Fibroblast of peridontal ligament (primary cell): Measurements from ENCODE around the gene RAX2.

Source experiments
- DNase-seq: peaks from one replicate; pipeline ENCODE4 v3.0.0-alpha.2; 2010; ENCODE audit errors: extremely low read depth

The RAX2 gene

DNA sequence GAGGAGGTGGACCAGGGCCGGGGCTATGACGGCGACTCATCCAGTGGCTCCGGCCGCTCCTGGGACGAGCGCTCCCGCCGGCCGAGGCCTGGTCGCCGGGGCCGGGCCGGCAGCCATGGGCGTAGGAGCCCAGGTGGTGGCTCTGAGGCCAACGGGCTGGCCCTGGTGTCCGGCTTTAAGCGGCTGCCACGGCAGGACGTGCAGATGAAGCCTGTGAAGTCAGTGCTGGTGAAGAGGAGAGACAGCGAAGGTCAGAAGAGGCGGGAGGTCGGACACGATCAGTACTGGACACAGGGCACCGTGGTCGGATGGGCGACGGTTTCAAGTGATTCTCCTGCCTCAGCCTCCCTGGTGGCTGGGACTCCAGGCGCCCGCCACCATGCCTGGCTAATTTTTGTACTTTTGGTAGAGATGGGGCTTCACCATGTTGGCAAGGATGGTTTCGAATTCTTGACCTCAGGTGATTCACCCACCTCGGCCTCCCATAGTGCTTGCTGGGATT, 41.5 kb downstream of the RAX2 start:
- DNase-seq = no peak

DNA sequence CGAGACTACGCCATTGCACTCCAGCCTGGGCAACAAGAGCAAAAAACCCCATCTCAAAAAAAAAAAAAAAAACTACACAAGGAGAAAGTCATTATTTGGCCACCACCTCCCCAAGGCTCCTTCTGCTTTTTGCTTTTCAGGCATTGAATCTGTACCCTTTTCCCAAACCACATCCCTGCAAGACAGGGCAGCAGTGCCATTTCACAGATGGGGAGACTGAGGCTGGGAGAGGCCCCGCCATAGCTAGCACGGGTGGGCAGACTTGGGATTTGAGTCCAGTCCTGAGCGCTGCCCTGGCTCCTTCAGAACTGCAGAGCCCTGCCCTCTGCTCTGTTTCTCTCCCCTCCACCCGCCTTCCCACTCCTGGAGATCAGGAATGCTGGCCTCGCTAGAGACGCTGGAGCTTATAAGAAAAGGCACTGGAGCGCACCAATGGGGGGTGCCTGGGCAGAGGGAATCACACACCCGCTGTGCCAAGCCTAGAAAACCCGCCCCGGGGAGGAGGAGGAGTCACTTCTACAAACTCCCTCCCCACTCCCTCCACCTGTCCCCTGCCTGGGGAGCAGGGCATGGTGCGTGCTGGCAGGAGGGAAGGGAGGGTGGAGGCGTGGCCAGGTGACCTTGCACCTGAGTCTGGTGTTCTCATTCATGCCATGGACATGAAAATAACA, 46.3 kb downstream of the RAX2 start:
- no peak for DNase-seq

GRCh38 chr19:3725121-3725520, 46.9 kb downstream of the RAX2 start:
- DNase-seq = no peak

GRCh38 chr19:3723883-3724282, 48.1 kb downstream of the RAX2 start:
- no peak for DNase-seq

DNA sequence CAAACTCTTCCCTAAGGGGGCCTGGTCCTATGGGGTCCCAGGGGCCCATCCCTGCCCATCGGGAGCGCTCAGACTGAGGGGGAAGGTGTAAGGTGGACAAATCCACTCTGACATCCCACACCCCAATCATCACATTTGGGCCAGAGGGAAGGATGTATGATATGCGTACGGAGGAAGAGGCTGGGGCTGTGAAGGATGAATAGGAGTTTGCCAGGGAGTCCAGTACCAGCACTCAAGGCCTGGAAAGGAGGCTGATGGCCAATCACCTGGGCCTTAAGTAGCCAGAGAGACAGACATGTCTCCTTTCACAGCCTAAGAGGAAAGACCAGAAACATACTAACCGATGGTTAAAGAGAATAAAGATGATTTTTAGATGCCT, 48.9 kb downstream of the RAX2 start:
- no peak for DNase-seq

- no peak for DNase-seq
Measured at GRCh38 chr19:3722443-3723109, 49.5 kb downstream of the RAX2 start.

GRCh38 chr19:3721887-3722442, 50.1 kb downstream of the RAX2 start:
- no peak for DNase-seq

DNA sequence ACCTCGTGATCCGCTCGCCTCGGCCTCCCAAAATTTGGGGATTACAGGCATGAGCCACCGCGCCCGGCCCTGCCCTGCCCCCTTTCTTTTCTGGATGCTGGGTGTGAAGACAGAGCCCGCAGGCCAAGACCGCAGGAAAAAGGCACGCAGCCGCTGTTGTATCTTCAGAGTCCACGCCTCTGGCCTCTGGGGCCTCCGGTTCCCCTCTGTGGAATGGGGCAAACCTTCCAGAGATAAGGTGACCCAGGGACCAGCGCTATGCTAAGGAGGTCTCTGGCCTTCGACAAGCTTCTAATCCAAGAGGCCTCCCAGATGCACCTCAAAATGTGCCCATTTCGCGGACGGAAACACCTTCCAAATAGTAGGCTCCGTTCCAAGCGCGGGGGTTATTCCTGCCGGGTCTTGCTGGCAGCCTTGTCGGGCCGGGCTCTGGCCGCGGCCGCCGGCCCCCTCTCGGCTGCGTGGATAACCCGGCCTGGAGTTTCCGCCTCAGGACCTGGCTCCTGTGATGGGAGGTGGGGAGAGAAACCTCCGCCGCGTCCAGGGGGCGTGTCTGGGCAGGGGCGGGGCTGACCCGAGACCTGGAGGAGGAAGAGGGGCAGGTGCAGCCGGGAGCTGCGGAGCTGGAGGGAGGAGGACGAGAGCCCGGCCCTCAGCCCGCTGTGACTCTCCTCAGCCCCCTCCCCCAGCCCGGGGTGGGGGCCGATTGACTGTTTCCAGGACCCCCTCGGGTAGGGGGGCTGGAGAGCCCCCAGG, 50.7 kb downstream of the RAX2 start:
- peak; percentile 64 for DNase-seq

DNA sequence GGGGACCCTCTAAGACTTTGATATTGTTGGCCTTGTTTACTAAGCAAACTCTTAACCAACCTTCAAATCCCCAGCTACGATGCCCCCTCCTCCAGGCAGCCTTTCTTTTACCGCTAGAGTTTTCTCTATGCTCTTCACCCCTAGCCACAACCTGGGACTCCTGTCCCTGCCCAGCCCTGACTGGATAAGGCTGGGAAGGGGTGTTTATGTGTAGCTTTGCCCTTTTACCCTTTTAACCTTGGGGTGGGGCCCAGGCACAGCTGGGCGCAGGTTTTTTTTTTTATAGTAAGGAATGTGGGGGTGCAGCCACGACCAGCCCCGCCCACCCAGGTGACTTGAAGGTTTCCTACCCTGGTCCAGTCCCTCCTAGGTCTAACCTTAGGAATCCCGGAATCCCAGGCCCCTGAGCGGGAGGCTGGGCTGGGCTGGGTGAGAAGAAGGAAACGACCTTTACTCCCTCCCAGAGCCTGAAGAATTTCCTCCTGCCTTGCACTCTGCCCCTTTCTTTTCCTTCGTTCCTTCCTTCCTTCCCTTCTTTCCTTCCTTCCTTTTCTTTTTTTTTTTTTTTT, 51.6 kb downstream of the RAX2 start:
- DNase-seq = no peak

DNA sequence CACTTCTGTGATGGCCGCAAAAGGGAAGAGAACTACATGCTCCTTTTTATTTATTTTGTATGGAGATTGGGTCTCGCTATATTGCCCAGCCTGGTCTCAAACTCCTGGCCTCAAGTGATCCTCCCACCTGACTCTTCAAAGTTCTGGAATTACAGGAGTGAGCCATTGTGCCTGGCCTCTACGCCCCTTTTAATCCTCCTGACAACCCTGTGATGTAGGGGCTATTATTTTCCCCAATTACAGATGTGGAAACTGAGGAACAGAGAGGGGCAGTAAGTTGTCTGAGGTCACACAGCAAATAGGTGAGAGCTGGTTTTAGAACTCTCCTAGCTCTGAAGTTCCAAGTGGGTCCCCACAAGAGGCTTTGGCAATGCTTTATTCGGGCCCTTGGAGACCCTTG, 52.2 kb downstream of the RAX2 start:
- DNase-seq = no peak
